ENCODE measurements around the gene SUPT20HL2.

Gene SUPT20HL2

DNA sequence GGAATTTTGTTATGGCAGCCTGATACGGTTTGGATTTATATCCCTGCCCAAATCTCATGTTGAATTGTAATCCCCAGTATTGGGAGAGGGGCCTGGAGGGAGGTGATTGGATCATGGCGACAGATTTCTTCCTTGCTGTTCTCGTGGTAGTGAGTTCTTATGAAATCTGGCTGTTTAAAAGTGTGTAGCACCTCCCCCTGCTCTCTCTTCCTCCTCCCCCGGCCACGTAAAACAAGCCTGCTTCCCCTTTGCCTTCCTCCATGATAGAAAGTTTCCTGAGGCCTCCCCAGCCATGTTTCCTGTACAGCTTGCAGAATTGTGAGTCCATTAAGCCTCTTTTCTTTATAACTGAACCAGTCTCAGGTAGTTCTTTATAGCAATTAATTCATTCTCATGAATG, 37.9 kb downstream of the SUPT20HL2 start:
- in situ Hi-C loops (cut with HindIII; ENCODE audit: low pct_ligation_motif_present, low sequenced_read_pairs), result no loop called here
- TF ChIP-seq, protein P1, sequence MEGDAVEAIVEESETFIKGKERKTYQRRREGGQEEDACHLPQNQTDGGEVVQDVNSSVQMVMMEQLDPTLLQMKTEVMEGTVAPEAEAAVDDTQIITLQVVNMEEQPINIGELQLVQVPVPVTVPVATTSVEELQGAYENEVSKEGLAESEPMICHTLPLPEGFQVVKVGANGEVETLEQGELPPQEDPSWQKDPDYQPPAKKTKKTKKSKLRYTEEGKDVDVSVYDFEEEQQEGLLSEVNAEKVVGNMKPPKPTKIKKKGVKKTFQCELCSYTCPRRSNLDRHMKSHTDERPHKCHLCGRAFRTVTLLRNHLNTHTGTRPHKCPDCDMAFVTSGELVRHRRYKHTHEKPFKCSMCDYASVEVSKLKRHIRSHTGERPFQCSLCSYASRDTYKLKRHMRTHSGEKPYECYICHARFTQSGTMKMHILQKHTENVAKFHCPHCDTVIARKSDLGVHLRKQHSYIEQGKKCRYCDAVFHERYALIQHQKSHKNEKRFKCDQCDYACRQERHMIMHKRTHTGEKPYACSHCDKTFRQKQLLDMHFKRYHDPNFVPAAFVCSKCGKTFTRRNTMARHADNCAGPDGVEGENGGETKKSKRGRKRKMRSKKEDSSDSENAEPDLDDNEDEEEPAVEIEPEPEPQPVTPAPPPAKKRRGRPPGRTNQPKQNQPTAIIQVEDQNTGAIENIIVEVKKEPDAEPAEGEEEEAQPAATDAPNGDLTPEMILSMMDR (IDR thresholded peaks at IDR 0.05; ENCODE audit: low read depth, low read length, missing control alignments), result no peak
- Histone ChIP-seq H3K36me3 (replicated peaks) (no peaks in the 10 kb centered on the region), H3K27me3 (replicated peaks) (no peaks in the 10 kb centered on the region), H3K4me3 (ENCODE audit: low read depth, low read length) (no peak overlapping the region), H3K27ac (no peak overlapping the region)
- no peak for DNase-seq

GRCh38 chrX:24271262-24271661, 42.6 kb downstream of the SUPT20HL2 start:
- in situ Hi-C loops (cut with HindIII; ENCODE audit: low pct_ligation_motif_present, low sequenced_read_pairs), result no loop called here
- no peak for DNase-seq
- TF ChIP-seq, protein P1 (IDR thresholded peaks at IDR 0.05; ENCODE audit: low read depth, low read length, missing control alignments), result no peak
- no peak overlapping the region for H3K4me3 ChIP-seq (ENCODE audit: low read depth, low read length)
- H3K36me3 ChIP-seq (replicated peaks), result no peaks in the 10 kb centered on the region
- H3K27ac ChIP-seq, result no peak overlapping the region
- H3K27me3 ChIP-seq (replicated peaks), result no peaks in the 10 kb centered on the region

- H3K27me3 ChIP-seq (replicated peaks), result no peaks in the 10 kb centered on the region
- TF ChIP-seq, protein P1 (IDR thresholded peaks at IDR 0.05; ENCODE audit: low read depth, low read length, missing control alignments), result no peak
- no peak for DNase-seq
- in situ Hi-C loops (cut with HindIII; ENCODE audit: low pct_ligation_motif_present, low sequenced_read_pairs), result no loop called here
- H3K4me3 ChIP-seq (ENCODE audit: low read depth, low read length), result no peak overlapping the region
- H3K36me3 ChIP-seq (replicated peaks), result no peaks in the 10 kb centered on the region
- no peak overlapping the region for H3K27ac ChIP-seq
Observed at GRCh38 chrX:24268786-24269185, 45.1 kb downstream of the SUPT20HL2 start.

GRCh38 chrX:24266996-24267395, 46.9 kb downstream of the SUPT20HL2 start:
- in situ Hi-C loops (cut with HindIII; ENCODE audit: low pct_ligation_motif_present, low sequenced_read_pairs), result no loop called here

GRCh38 chrX:24264383-24264782, 49.5 kb downstream of the SUPT20HL2 start:
- H3K4me3 ChIP-seq (ENCODE audit: low read depth, low read length), result no peak overlapping the region
- H3K36me3 ChIP-seq (replicated peaks), result no peaks in the 10 kb centered on the region
- H3K27me3 ChIP-seq (replicated peaks), result no peaks in the 10 kb centered on the region
- in situ Hi-C loops (cut with HindIII; ENCODE audit: low pct_ligation_motif_present, low sequenced_read_pairs), result no loop called here
- no peak overlapping the region for H3K27ac ChIP-seq
- no peak for DNase-seq
- TF ChIP-seq, protein P1 (IDR thresholded peaks at IDR 0.05; ENCODE audit: low read depth, low read length, missing control alignments), result no peak

More at GRCh38 chrX:24266996-24267395, 46.9 kb downstream of the SUPT20HL2 start:
- Histone ChIP-seq H3K27me3 (replicated peaks) (no peaks in the 10 kb centered on the region), H3K4me3 (ENCODE audit: low read depth, low read length) (no peak overlapping the region), H3K27ac (no peak overlapping the region), H3K36me3 (replicated peaks) (no peaks in the 10 kb centered on the region)
- TF ChIP-seq, protein P1 (IDR thresholded peaks at IDR 0.05; ENCODE audit: low read depth, low read length, missing control alignments), result no peak
- DNase-seq, result peak; percentile 33

GRCh38 chrX:24262309-24262708, 51.6 kb downstream of the SUPT20HL2 start:
- Histone ChIP-seq H3K27ac (no peak overlapping the region), H3K4me3 (ENCODE audit: low read depth, low read length) (no peak overlapping the region), H3K27me3 (replicated peaks) (no peaks in the 10 kb centered on the region), H3K36me3 (replicated peaks) (no peaks in the 10 kb centered on the region)
- no peak for DNase-seq
- TF ChIP-seq, protein P1 (IDR thresholded peaks at IDR 0.05; ENCODE audit: low read depth, low read length, missing control alignments), result no peak
- in situ Hi-C loops (cut with HindIII; ENCODE audit: low pct_ligation_motif_present, low sequenced_read_pairs), result no loop called here
